ENCODE results near the gene UBE2D3.

Gene UBE2D3

DNA sequence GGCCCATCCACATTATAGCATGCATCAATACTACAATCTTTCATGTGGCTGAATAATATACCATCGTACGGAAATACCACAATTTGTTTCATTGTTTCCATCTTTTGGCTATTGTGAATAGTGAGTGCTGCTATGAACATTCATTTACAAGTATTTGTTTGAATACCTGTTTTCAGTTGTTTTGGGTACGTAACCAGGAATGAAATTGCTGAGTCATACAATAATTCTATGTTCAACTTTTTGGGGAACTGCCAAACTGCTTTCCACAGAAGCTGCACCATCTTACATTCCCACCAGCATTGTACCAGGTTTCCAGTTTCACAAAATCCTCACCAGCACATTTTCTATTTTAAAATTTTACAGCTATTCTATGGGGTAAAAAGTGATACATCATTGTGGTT lies 38.0 kb downstream of the UBE2D3 start:
- no peak for DNase-seq (ENCODE audit: low read depth)

- no peak for DNase-seq (ENCODE audit: low read depth)
These were observed 39.4 kb downstream of the UBE2D3 start for GRCh38 chr4:102787944-102788343.

DNA sequence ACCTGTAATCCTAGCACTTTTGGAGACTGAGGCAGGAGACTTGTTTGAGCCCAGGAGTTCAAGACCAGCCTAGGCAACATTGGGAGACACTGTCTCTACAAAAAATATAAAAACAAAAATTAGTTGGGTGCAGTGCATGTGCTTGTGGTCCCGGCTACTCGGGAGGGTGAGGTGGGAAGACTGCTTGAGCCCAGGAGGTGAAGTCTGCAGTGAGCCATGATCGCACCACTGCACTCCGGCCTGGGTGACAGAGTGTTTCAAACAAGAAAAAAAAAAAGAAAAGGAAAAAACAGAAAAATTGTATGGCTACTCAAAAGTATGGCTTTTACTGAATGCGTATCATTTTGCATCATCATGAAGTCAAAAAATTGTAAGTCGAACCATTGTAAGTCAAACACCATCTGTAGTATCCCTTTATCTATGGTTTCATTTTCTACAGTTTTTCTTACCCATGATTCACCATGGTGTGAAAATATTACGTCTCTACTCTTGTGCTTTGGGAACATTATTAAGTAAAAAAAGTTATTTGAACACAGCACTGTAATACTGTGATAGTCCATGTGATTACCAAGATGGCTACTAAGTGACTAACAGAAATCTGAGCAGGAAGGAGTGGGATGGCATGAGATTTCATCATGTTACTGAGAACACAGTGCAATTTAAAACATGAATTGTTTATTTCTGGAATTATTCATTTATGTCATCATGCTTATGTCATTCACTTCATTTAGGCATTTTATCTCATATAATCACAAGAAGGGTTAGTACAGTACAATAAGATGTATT lies 40.1 kb downstream of the UBE2D3 start:
- DNase-seq (ENCODE audit: low read depth), result no peak

GRCh38 chr4:102786279-102786678 lies 41.1 kb downstream of the UBE2D3 start:
- DNase-seq (ENCODE audit: low read depth), result no peak

DNA sequence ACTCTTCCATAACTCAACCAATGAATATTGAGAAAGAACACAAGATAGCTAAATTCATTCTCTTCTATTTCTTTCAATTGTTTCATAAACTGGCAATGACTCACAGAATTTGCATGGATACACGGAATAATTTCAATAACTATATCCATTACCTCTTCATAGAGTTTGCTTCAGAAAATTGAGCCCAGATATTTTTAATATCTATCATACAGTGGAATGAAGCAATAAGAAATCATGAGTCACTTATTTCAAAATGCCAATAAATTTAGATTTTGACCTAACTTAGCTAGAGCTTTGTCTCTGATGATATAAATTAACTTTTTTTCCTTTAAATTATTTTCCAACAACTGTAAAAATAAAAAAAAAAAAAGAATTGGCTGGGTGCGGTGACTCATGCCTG lies 44.3 kb downstream of the UBE2D3 start:
- DNase-seq (ENCODE audit: low read depth), result no peak

- no peak for DNase-seq (ENCODE audit: low read depth)
These were observed 45.8 kb downstream of the UBE2D3 start for GRCh38 chr4:102781570-102781969.

- no peak for DNase-seq (ENCODE audit: low read depth)
These were observed 46.7 kb downstream of the UBE2D3 start for GRCh38 chr4:102780476-102781144.

DNA sequence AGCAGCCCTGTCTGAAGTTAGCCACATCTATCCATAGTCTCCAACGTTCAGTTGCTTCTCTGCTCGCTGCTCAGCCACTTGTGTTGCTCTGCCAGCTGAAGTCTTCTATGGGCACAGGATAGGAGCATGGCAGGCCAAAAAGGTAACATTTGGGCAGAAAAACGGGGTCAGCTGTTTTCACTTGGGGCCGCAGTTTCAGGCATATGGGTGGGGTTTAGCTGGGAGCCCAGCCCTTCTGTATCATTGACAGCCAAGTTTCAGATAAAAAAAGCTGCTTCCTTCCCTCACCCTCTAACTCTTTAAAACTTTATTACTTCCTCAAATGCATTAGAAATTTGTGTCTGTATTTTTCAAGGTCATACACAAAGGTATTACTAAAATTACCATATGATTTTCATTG lies 48.1 kb downstream of the UBE2D3 start:
- no peak for DNase-seq (ENCODE audit: low read depth)

- DNase-seq (ENCODE audit: low read depth), result no peak
These were observed 48.6 kb downstream of the UBE2D3 start for GRCh38 chr4:102778720-102779119.

- DNase-seq (ENCODE audit: low read depth), result no peak
These were observed 51.5 kb downstream of the UBE2D3 start for GRCh38 chr4:102775805-102776204.

- no peak for DNase-seq (ENCODE audit: low read depth)
These were observed 53.1 kb downstream of the UBE2D3 start for GRCh38 chr4:102774254-102774653.

DNA sequence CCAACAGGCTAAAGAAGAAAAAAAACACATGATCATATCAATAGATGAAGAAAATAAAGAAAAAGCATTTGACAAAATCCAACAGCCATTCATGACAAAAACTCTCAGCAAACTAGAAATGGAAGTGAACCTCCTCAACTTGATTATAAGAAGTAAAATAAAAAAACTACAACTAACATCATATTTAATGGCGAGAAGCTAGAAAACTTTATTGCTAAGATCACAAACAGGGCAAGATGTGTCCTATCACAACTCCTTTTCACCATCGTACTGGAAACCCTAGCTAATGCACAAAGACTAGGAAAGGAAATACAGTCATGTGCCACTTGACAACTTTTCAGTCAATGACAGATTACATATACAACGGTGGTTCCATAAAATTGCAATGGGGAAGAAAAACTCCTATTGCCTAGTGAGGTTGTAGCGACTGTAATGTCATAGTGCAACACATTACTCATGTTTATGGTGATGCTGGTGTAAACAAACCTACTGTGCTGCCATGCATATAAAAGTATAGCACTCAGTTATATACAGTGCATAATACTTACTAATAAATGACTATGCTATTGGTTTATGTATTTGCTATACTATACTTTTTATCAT lies 54.5 kb downstream of the UBE2D3 start:
- DNase-seq (ENCODE audit: low read depth), result no peak

DNA sequence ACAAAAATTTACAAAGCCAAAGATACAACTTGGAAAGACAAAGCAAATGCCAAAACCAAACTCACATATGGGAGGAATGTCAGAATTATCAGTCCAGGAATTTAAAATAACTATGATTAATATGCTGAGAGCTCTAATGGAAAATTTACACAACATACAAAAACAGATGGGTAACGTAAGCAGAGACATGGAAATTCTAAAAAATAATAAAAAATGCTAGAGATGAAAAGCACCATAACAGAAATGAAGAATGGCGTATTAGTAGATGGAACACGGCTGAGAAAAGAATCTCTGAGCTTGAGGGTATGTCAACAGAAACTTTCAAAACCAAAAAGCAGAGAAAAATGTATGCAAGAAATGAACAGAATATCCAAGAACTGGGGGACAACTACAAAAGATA lies 62.5 kb downstream of the UBE2D3 start:
- DNase-seq (ENCODE audit: low read depth), result no peak

DNA sequence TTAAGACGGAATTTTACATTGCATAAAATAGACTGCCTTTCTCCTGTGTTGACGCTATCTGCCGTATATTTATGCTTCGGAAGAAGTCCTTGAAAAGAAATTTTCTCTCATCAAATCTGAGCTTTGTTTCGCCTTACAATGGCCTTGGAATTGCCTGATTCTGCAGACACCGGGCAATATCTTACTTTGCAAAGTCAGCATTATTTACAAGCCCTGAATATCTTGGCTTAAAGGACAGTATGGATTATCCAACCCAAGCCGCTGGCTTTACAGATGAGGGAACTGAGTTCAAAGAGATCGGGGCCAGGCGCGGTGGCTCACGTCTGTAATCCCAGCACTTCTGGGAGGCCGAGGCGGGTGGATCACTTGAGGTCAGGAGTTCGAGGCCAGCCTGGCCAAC lies 65.4 kb downstream of the UBE2D3 start:
- DNase-seq (ENCODE audit: low read depth), result no peak

GRCh38 chr4:102761296-102761701 lies 66.1 kb downstream of the UBE2D3 start:
- DNase-seq (ENCODE audit: low read depth), result no peak

- peak; percentile 71 for DNase-seq (ENCODE audit: low read depth)
These were observed 66.6 kb downstream of the UBE2D3 start, which contains the start of gene MANBA for GRCh38 chr4:102760645-102761295. TSS of gene MANBA (minus strand) at chr4:102760968. CDS start at chr4:102760894, 74 bp downstream.

DNA sequence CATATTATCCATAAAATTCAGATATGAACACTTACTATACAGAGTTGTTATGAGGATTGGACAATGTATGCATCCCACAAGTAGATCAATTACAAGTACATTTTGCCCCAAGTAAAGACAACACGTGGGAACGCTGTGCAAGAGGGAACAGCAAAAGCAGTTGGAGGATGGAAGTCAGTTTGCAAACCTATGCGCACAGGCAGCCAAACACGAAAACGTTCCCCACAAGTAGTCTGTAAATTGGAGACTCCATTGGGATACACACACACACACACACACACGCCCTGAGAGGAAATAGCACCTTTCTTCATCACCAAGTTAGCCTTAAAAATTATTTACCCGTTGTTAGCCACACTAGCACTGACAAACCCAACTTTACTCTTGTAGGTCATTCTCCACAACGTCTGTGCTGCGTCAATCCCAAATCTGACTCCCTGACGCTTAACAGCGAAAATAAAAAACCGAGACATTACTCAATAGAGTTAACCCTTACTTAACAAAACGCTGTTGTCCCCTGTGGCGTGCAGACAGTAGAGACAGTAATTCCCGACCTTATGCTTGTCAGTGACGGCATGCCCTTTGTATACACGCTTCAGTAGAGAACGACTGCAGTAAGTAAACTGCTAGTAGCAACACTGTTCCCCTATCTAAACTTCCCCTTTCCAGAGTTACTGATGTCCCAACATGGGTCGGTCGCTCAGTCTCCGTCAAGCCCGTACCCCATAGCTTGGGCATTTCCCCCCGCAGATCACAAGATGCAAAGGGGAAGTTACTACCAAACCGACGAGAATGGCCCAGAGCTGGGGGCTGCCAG lies 67.3 kb downstream of the UBE2D3 start:
- no peak for DNase-seq (ENCODE audit: low read depth)

GRCh38 chr4:102758241-102759160 lies 68.8 kb downstream of the UBE2D3 start:
- DNase-seq (ENCODE audit: low read depth), result no peak

DNA sequence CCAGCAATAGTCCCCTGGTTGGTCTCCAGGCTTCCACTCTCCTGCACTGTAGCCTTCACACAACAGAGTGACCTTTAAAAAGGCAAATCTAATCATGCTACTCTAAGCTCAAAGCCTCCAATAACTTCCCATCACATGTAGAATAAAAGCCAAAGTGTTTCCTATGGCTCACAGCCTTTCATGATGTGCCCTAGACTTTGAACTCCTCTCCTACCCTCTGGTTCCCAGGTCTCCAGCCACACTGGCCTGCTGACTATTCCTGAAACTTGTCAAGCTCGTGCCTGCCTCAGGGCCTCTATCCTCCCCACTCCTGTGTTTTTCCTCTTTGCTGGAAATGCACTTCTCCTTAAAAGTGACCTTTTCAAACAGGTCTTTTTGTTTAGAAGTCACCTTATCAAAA lies 69.7 kb downstream of the UBE2D3 start:
- DNase-seq (ENCODE audit: low read depth), result no peak

GRCh38 chr4:102754044-102754443 lies 73.3 kb downstream of the UBE2D3 start:
- DNase-seq (ENCODE audit: low read depth), result no peak

DNA sequence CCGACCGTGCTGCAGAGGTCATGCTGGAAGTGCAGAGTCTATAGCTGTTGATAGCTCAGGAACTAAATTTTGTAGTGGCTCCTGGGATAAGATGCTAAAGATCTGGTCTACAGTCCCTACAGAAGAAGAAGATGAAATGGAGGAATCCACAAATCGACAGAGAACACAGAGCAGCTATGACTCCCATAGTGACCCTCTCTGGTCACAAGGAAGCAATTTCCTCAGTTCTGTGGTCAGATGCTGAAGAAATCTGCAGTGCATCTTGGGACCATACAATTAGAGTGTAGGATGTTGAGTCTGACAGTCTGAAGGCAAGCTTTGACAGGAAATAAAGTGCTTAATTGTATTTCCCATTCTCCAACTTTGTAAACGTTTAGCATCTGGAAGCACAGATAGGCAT lies 75.4 kb downstream of the UBE2D3 start:
- DNase-seq (ENCODE audit: low read depth), result no peak
